Esophagus muscularis mucosa (tissue), 4 donors: ENCODE results near the gene SLC25A36. TPM values are rescaled to one million over a fixed set of nuclear protein-coding genes. Genes with fewer than 3 reads are reported as not detected.

Experiments
- DNase-seq: peaks from one replicate; pipeline ENCODE4 v3.0.0-alpha.2; 2017; ENCODE audit errors: extremely low spot score
- H3K27ac ChIP-seq, 4 donors: fragments of 200-600 bp; sonication (generic); replicated peaks in 1 of 4; 1 replicate in 3 of 4; 2 replicates in 1 of 4; pipeline ENCODE4 v1.5.1; 2016 to 2019; ENCODE audit warnings: mild to moderate bottlenecking in 1 of 4
- H3K27me3 ChIP-seq, 4 donors: fragments of 200-600 bp; sonication (generic); one replicate each; pipeline versions ENCODE4 v1.5.1 to v1.6.0; 2016 to 2019
- H3K36me3 ChIP-seq, 4 donors: fragments of 200-600 bp; sonication (generic); one replicate each; pipeline ENCODE4 v1.5.1; 2016 to 2019
- H3K4me1 ChIP-seq, 4 donors: fragments of 200-600 bp; sonication (generic); one replicate each; pipeline ENCODE4 v1.5.1; 2016 to 2019
- H3K4me3 ChIP-seq, 4 donors: fragments of 200-600 bp; sonication (generic); 1 replicate in 2 of 4; 2 replicates in 2 of 4; pipeline ENCODE4 v1.5.1; 2016 to 2019; ENCODE audit warnings: mild to moderate bottlenecking in 4 of 4, moderate library complexity in 1 of 4
- H3K9me3 ChIP-seq, 4 donors: fragments of 200-600 bp; sonication (generic); 1 replicate in 3 of 4; 2 replicates in 1 of 4; pipeline ENCODE4 v1.5.1; 2016 to 2019
- EP300 ChIP-seq: sonication (generic); formaldehyde crosslinking; IDR thresholded peaks from one replicate; pipeline ENCODE4 v1.6.1; 2017; ENCODE audit warnings: antibody characterized with exemption
- POLR2A ChIP-seq: fragments of 450-650 bp; IDR thresholded peaks from one replicate; pipeline ENCODE4 v1.6.1; 2017; ENCODE audit warnings: antibody characterized with exemption, moderate library complexity, mild to moderate bottlenecking, low read depth
- POLR2AphosphoS5 ChIP-seq, 2 donors: sonication (generic); formaldehyde crosslinking; IDR thresholded peaks; one replicate each; pipeline ENCODE4 v1.6.1; 2017; ENCODE audit warnings: antibody characterized with exemption in 2 of 2
- WGBS: methylation state at CpG from one replicate; pipeline ENCODE4 v1.1.5; 2018; 5-methylcytosine and 5-hydroxymethylcytosine counted together
- intact Hi-C: fragments of 100-400 bp; cut with DNase I; formaldehyde crosslinking; loops from one replicate; pipeline ENCODE4 v1.15.1; 2023
- total RNA-seq, 4 donors: library from RNA; depleted of rRNA; stranded (reverse); fragments of >200 nt; gene quantifications; one replicate each; pipeline versions ENCODE4 v1.1.0 to v1.2.1, GENCODE V29; 2016
- TF ChIP-seq, protein P1 (sequence below), 3 experiments: fragments of 200-600 bp in 2 of 3; fragments of 450-650 bp in 1 of 3; sonication (generic) in 2 of 3; IDR thresholded peaks; one replicate each; pipeline ENCODE4 v1.5.1; 2017 to 2019; ENCODE audit warnings: antibody characterized with exemption in 3 of 3, mild to moderate bottlenecking in 2 of 3, moderate library complexity in 1 of 3

Gene SLC25A36
- total RNA-seq, 4 donors from 2014 or later, result 42.8 to 56.9 (median 53.8) TPM

DNA sequence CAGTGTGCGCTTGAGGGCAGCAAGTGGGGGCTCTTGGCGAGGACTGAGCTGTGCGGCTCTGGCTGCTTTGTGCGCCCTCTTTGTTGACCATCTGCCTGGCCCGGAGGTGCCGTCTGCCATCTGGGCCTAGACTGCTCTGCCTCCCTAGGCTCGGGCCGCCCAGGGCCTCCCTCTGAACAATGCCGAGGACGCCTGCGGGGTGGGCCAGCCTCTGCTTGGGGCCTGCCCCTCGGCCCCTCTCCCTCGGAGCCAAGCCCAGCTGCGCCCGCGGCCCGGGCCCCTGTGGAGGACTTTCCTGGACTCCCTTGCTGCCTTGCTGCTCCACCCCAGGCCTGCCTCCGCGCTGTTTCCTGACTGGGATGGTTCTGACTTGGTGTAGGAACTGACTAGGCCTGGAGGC is 77.6 kb downstream of the SLC25A36 start:
- Histone ChIP-seq H3K36me3 (no peaks in the 10 kb centered on the region), H3K4me3 (no peak overlapping the region), H3K4me1 (no peaks in the 10 kb centered on the region), H3K27me3 (no peaks in the 10 kb centered on the region), H3K9me3 (no peaks in the 10 kb centered on the region), H3K27ac (no peak overlapping the region)
- TF ChIP-seq EP300, result no peak
- TF ChIP-seq, protein P1, sequence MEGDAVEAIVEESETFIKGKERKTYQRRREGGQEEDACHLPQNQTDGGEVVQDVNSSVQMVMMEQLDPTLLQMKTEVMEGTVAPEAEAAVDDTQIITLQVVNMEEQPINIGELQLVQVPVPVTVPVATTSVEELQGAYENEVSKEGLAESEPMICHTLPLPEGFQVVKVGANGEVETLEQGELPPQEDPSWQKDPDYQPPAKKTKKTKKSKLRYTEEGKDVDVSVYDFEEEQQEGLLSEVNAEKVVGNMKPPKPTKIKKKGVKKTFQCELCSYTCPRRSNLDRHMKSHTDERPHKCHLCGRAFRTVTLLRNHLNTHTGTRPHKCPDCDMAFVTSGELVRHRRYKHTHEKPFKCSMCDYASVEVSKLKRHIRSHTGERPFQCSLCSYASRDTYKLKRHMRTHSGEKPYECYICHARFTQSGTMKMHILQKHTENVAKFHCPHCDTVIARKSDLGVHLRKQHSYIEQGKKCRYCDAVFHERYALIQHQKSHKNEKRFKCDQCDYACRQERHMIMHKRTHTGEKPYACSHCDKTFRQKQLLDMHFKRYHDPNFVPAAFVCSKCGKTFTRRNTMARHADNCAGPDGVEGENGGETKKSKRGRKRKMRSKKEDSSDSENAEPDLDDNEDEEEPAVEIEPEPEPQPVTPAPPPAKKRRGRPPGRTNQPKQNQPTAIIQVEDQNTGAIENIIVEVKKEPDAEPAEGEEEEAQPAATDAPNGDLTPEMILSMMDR (IDR thresholded peaks at IDR 0.05), result no peak
- no peak for TF ChIP-seq POLR2AphosphoS5 (IDR thresholded peaks at IDR 0.05)
- no peak for TF ChIP-seq POLR2A
- 96% methylated on average over 9 of the region's 19 CpGs for WGBS
- intact Hi-C loops, result no loop called here
- DNase-seq, result no peak

DNA sequence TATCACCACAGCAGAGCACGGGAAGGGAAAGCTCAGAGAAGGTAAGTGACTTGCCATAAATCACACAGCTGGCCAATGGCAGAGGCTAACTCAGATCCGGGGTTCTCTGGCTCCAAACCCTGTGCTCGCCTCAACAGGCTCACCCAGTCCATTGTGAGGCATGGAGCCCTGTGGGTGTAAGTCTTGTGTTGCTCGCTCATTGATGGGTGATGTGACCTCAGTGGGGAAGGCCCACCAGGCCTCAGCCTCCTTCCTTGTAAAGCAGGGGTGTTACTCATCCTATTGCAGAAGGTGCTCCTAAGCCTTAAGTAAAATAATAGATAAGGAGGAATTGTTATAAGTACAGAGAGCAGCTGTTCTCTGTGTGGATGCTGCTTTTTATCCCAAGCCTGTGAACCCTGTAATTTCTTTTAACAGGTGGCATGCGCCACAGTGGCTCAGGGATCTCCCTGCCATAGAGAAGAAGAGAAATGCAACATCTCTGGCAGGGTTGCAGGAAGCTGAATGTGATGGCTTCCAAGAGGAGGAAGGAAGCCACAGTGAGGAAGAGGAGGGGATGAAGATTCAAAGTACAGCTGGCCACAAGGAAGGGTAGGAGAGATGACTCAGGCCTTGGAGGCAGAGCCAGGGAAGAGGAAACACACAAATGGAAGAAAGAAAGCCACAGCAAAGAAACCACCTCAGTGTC is 78.7 kb downstream of the SLC25A36 start:
- H3K9me3 ChIP-seq, result no peaks in the 10 kb centered on the region
- no peaks in the 10 kb centered on the region for H3K27me3 ChIP-seq
- no peak overlapping the region for H3K27ac ChIP-seq
- TF ChIP-seq, protein P1 (IDR thresholded peaks at IDR 0.05), result no peak
- TF ChIP-seq POLR2A (no peak), POLR2AphosphoS5 (IDR thresholded peaks at IDR 0.05) (no peak), EP300 (no peak)
- WGBS, result 84% methylated on average over 5 of the region's 5 CpGs
- intact Hi-C loops, result no loop called here
- H3K4me1 ChIP-seq, result no peaks in the 10 kb centered on the region
- DNase-seq, result no peak
- no peaks in the 10 kb centered on the region for H3K36me3 ChIP-seq
- H3K4me3 ChIP-seq, result no peak overlapping the region

DNA sequence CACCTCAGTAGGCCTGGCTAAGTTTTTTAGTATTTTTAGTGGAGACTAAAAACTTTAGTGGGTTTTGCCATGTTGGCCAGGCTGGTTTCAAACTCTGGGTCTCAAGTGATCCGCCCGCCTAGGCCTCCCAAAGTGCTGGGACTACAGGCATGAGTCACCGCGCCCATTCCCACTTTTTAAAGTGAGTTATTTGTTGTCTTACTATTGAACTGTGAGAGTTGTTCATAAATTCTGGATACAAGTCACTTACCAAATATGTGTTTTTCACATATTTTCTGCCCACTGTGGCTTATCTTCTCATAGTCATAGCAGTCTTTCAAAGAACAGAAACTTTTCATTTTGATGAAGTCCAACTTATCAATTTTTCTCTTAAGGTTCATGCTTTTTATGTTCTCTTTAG is 79.6 kb downstream of the SLC25A36 start:
- Histone ChIP-seq H3K27me3 (no peaks in the 10 kb centered on the region), H3K4me3 (no peak overlapping the region), H3K9me3 (no peaks in the 10 kb centered on the region), H3K27ac (no peak overlapping the region), H3K4me1 (no peaks in the 10 kb centered on the region), H3K36me3 (no peaks in the 10 kb centered on the region)
- 96% methylated on average over 4 of the region's 4 CpGs for WGBS
- TF ChIP-seq POLR2AphosphoS5 (IDR thresholded peaks at IDR 0.05) (no peak), EP300 (no peak), POLR2A (no peak)
- TF ChIP-seq, protein P1 (IDR thresholded peaks at IDR 0.05), result no peak
- DNase-seq, result no peak
- intact Hi-C loops, result no loop called here

Other genes with a start within 250 kb of the SLC25A36 start
- 1 to 10 TPM in 3 of 4 donors, under 1 TPM in 1; 0.50 to 5.4 (median 1.8) TPM for gene SPSB4, start 109.5 kb downstream of the SLC25A36 start, total RNA-seq